Endodermal cell (in vitro differentiated cells): ENCODE data around the gene ACTRT2. TPM values are rescaled to one million over a fixed set of nuclear protein-coding genes. Genes with fewer than 3 reads are reported as not detected.

Experiments
- DNase-seq: peaks from one replicate; pipeline ENCODE4 v3.0.0-alpha.2; 2017
- H3K27ac ChIP-seq: 2 replicates; pipeline ENCODE4 v1.5.1; 2013; ENCODE audit warnings: mild to moderate bottlenecking, low read depth, low read length, moderate library complexity
- H3K27me3 ChIP-seq: 2 replicates; pipeline ENCODE4 v1.6.1; 2013; ENCODE audit warnings: mild to moderate bottlenecking, low read length, moderate library complexity; ENCODE audit not compliant: insufficient read depth, control insufficient read depth, poor library complexity, severe bottlenecking
- H3K36me3 ChIP-seq: 2 replicates; pipeline ENCODE4 v1.7.0; 2013; ENCODE audit warnings: mild to moderate bottlenecking, low read length, moderate library complexity; ENCODE audit not compliant: control insufficient read depth, insufficient read depth
- H3K4me1 ChIP-seq: one replicate; pipeline ENCODE4 v1.7.0; 2013; ENCODE audit warnings: low read length; ENCODE audit not compliant: control insufficient read depth, insufficient read depth
- H3K4me3 ChIP-seq: 2 replicates; pipeline ENCODE4 v1.5.1; 2013; ENCODE audit warnings: mild to moderate bottlenecking, low read length, moderate library complexity
- H3K9ac ChIP-seq: 2 replicates; pipeline ENCODE4 v1.6.1; 2013; ENCODE audit warnings: mild to moderate bottlenecking, low read length, moderate library complexity; ENCODE audit not compliant: poor library complexity, severe bottlenecking; ENCODE audit errors: extremely low read depth
- H3K9me3 ChIP-seq: 2 replicates; pipeline ENCODE4 v1.6.1; 2013; ENCODE audit warnings: mild to moderate bottlenecking, low read length, moderate library complexity; ENCODE audit not compliant: control insufficient read depth
- H3K27ac Mint-ChIP-seq: 2 replicates; pipeline ENCODE4 v1.8.0; 2020; ENCODE audit warnings: mixed read lengths
- H3K27me3 Mint-ChIP-seq: 2 replicates; pipeline ENCODE4 v1.8.0; 2021; ENCODE audit warnings: mild to moderate bottlenecking, mixed read lengths; ENCODE audit not compliant: insufficient read depth
- H3K36me3 Mint-ChIP-seq: 2 replicates; pipeline ENCODE4 v1.8.0; 2020; ENCODE audit warnings: low read depth, mixed read lengths
- H3K4me1 Mint-ChIP-seq: 2 replicates; pipeline ENCODE4 v1.8.0; 2020; ENCODE audit warnings: mixed read lengths
- H3K4me3 Mint-ChIP-seq: 2 replicates; pipeline ENCODE4 v1.8.0; 2020; ENCODE audit warnings: mild to moderate bottlenecking, moderate library complexity, mixed read lengths
- H3K9me3 Mint-ChIP-seq: 2 replicates; pipeline ENCODE4 v1.8.0; 2020; ENCODE audit warnings: mild to moderate bottlenecking, mixed read lengths
- WGBS, 2 experiments: methylation state at CpG; one replicate each; pipeline versions ENCODE4 v1.1.5 to v1.1.7; 2013; ENCODE audit warnings: missing lambda C conversion rate in 2 of 2, mixed read lengths in 1 of 2; ENCODE audit not compliant: insufficient coverage in 1 of 2, insufficient read length in 1 of 2; 5-methylcytosine and 5-hydroxymethylcytosine counted together
- total RNA-seq, 2 donors: library from RNA; stranded (reverse); fragmentation: NEBNext Ultra II Directional in 1 of 2; extraction: Animal tissue kit (Norgen Biotek cat#: 25700) in 1 of 2; gene quantifications; 2 replicates in 1 of 2; 3 replicates in 1 of 2; pipeline ENCODE4 v1.2.1, GENCODE V29; 2021
- TF ChIP-seq, protein P1 (sequence below): fragments of 200-600 bp; sonication (generic); conservative IDR thresholded peaks from 2 replicates; pipeline ENCODE4 v1.5.0; 2021; ENCODE audit warnings: antibody characterized with exemption, mild to moderate bottlenecking

Gene ACTRT2
- total RNA-seq, 2 donors from 2014 or later, result not detected

DNA sequence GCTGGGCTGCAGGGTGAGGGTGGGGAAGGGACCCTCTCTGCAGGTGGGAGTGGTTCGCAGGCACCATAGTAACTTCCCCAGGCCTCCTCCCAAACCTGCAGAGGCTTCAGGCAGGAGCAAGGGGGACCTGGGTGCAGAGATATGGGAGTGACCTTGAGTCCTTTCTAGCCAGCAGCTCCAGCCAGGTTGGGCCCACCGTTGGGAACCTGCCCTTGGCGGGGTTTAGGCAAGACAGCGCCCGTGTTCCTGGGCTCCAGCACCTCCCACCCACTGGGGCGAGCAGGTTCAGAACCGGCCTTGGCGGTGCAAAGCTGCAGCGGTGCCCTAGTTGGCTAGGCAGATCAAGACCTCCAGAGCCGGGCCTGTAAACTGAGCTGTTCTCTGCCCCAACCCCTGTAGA is 45.6 kb downstream of the ACTRT2 start:
- Mint-ChIP-seq H3K4me3 (no peak overlapping the region), H3K36me3 (no peaks in the 10 kb centered on the region)
- DNase-seq, result no peak

DNA sequence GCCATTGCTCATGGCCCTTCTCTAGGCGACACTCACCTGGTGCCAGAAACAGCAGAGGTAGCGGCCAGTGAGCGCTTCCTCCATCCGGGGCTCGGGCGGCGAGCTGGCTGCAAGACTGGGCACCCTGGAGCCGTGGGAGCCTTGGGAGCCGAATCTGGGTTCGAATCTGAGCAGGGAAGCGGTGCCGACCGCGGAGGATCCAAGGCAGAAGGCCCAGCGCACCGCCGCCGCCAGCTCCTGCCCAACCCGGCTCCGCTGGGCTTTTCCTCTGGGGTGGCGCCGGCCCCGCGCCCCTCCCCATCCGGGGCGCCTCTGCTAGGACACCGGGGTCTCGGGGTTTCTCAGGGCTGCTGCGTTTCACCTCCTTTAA is 46.0 kb downstream of the ACTRT2 start:
- Histone ChIP-seq H3K36me3 (no peaks in the 10 kb centered on the region), H3K27me3 (peaks cover 93% of the 10 kb centered on the region), H3K27ac (no peak overlapping the region), H3K9me3 (no peaks in the 10 kb centered on the region), H3K4me1 (peaks cover 4% of the 10 kb centered on the region), H3K9ac (no peak overlapping the region), H3K4me3 (no peak overlapping the region)
- Mint-ChIP-seq H3K4me1 (peaks cover 2% of the 10 kb centered on the region), H3K27ac (no peak overlapping the region), H3K27me3 (peaks cover 83% of the 10 kb centered on the region), H3K36me3 (no peaks in the 10 kb centered on the region), H3K9me3 (no peaks in the 10 kb centered on the region), H3K4me3 (peak overlapping the region; percentile 38)
- DNase-seq, result peak; percentile 57
- WGBS, 2 experiments, result 29 to 32% methylated on average over 22 to 29 of the region's 29 CpGs
- TF ChIP-seq, protein P1, sequence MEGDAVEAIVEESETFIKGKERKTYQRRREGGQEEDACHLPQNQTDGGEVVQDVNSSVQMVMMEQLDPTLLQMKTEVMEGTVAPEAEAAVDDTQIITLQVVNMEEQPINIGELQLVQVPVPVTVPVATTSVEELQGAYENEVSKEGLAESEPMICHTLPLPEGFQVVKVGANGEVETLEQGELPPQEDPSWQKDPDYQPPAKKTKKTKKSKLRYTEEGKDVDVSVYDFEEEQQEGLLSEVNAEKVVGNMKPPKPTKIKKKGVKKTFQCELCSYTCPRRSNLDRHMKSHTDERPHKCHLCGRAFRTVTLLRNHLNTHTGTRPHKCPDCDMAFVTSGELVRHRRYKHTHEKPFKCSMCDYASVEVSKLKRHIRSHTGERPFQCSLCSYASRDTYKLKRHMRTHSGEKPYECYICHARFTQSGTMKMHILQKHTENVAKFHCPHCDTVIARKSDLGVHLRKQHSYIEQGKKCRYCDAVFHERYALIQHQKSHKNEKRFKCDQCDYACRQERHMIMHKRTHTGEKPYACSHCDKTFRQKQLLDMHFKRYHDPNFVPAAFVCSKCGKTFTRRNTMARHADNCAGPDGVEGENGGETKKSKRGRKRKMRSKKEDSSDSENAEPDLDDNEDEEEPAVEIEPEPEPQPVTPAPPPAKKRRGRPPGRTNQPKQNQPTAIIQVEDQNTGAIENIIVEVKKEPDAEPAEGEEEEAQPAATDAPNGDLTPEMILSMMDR, result no peak

More for the DNA sequence above, 45.6 kb downstream of the ACTRT2 start:
- Mint-ChIP-seq H3K4me1 (peaks cover 2% of the 10 kb centered on the region), H3K9me3 (no peaks in the 10 kb centered on the region), H3K27ac (no peak overlapping the region), H3K27me3 (peaks cover 82% of the 10 kb centered on the region)
- Histone ChIP-seq H3K36me3 (no peaks in the 10 kb centered on the region), H3K4me3 (no peak overlapping the region), H3K4me1 (peaks cover 4% of the 10 kb centered on the region), H3K27ac (no peak overlapping the region), H3K9ac (no peak overlapping the region), H3K9me3 (no peaks in the 10 kb centered on the region), H3K27me3 (peaks cover 93% of the 10 kb centered on the region)
- TF ChIP-seq, protein P1, result no peak
- WGBS, 2 experiments, result 76 to 81% methylated on average over 3 to 10 of the region's 10 CpGs

DNA sequence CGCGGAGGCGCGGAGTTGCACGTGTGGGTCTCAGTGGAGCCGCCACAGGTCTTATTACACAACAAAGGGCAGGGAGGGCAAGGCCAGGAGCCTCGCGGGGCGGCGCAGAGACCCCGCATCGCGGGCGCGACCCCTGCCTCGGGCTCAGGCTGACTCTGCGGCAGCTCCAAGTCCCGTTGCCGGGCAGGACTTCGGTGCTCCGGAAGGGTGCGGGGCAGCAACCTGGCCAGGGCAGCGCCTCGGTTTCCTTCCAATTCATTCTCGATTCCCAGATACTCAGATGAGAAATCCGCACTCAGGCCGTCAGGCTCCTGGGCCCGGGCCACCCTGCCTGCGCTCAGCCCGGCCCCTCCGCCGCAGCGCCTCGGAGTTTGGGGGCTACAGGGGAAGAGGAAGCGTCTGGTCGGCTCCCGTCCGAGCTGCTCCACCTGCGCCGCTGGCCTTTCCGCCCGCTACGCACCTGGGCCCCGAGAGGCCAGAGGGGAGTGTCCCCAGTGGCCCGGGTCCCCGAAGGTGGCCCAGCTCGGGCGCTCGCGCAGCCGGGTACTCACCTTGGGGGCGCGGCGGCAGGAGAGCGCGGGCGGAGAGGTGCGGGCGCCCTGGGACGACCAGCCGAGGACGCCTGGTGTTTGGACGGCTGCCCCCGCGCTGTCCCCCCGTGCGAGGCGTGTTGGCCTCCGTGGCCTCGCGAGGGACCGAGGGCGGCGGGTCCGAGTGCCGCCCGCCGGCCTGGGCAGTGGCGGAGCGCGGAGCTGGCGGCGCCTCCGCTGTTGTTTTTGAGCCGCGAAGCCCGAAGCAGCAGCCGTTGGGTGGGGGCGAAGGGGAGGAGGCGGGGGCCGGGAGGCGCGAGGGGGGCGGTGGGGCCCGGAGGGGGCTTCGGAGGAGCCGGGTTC is 46.6 kb downstream of the ACTRT2 start:
- 5 to 6% methylated on average over 20 to 96 of the region's 97 CpGs for WGBS, 2 experiments
- peak; percentile 72 for DNase-seq
- no peak overlapping the region for H3K27ac Mint-ChIP-seq

More for the DNA sequence above, 46.6 kb downstream of the ACTRT2 start:
- Histone ChIP-seq H3K9ac (no peak overlapping the region), H3K36me3 (no peaks in the 10 kb centered on the region), H3K9me3 (no peaks in the 10 kb centered on the region), H3K4me1 (peaks cover 4% of the 10 kb centered on the region), H3K27me3 (peaks cover 93% of the 10 kb centered on the region), H3K4me3 (no peak overlapping the region), H3K27ac (no peak overlapping the region)
- Mint-ChIP-seq H3K27me3 (peaks cover 83% of the 10 kb centered on the region), H3K4me3 (peak overlapping the region; percentile 57), H3K4me1 (peaks cover 2% of the 10 kb centered on the region), H3K9me3 (no peaks in the 10 kb centered on the region), H3K36me3 (no peaks in the 10 kb centered on the region)
- TF ChIP-seq, protein P1, result no peak
